GM18517 (cell line): ENCODE data around the gene IFNA8.
"Not testable (repeated sequence)": the region's sequence is repeated elsewhere in the genome, so short reads cannot be mapped to it uniquely, and the experiment has no call there.

Experiments used
- ATAC-seq: cut with Tn5 transposase; IDR thresholded peaks from one replicate; pipeline ENCODE4 v1.9.1; 2021; ENCODE audit warnings: mild to moderate bottlenecking, moderate library complexity; ENCODE audit not compliant: unreplicated experiment

The IFNA8 gene

DNA sequence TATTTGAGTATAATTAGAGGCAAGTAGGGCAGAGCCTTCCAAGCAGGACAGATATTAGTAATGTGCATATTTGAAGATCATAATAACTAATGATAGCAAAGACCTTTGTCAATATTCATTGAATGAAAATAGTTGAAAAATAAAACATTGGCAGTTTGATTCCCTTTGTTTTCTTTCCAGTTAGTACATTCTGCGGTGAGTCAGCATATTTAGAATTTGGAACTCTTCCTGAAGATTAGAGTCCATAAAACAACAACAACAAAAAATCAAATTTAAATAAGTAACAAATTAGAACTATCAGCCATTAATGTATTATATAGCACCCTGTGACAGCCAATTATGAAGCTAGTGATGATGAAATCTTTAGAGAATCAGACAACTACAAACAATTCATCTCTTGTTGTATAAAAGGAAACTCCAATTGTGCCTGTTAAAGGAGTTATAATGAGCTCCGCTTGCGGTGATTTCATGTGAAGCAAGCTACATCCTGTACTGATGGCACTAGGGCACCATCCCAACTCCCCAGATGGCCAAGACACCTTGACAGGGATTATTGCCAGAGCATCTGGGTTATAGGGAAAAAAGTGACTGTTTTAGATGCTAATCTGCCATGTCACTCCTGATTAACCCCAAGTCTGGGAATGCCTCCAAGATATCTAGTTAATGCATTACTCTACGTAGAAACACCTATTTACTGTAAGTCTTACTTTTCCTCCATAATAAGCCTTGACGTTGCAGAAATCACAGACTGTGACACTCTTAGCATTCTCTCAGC is 6.8 kb downstream of the IFNA8 start:
- ATAC-seq = no peak

DNA sequence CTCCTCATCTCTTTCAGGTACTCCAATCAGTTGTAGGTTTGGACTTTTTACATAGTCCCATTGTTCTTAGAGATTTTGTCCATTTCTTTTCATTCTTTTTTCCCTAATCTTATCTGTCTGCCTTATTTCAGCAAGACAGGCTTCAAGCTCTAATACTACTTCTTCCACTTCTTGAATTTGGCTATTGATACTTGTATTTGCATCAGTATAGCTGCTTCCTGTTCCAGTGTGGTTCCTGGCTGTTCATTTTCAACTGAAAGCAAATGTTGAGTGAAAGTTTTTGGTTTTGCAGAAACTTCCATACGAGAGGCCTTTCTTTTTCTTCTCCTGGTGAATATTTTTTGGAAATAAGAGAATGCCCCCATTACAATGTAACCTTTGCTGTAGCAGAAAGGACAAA is 19.3 kb downstream of the IFNA8 start:
- ATAC-seq = peak; percentile 55

GRCh38 chr9:21429191-21429590 is 20.3 kb downstream of the IFNA8 start:
- no peak for ATAC-seq

DNA sequence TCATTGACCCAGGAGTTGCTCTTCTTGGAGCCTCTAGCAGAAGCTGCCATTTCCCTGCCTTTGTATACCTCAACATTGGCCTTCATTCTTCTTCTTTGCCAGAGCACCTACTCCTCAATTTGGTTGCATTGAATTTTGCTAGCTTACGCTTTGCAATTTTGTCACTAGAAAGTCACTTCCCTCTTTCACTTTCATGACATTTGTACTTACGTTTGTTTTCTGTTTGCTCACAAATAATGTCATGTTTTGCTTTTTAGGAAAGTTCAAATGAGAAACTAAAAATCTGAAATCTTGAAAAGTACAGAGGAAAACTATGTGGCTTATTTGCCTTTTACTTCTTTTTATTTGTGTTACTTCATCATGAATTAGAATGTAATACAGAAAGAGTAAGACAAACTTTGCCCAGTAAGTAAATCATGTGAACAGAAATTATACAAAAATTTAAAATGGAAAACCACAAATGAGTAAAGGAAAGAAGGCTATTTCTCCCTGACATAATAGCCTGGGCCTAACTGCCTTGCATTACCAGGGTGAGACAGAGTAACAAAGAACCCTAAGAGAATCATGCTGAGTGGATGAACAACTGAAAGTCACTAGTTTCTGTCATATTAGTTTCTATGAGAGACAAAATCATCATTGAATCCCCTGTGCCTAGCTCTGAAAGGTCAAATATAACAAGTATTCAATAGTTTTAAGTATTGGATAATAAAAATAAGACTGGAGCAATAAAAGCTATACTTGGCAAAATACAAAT is 23.9 kb downstream of the IFNA8 start:
- ATAC-seq = peak; percentile 71

GRCh38 chr9:21434202-21435014 is 25.5 kb downstream of the IFNA8 start:
- ATAC-seq = no peak

GRCh38 chr9:21435015-21435383 is 26.1 kb downstream of the IFNA8 start:
- not testable (repeated sequence) for ATAC-seq

GRCh38 chr9:21440139-21440538 is 31.2 kb downstream of the IFNA8 start, which contains the start of gene IFNA1:
TSS of gene IFNA1 (plus strand) at chr9:21440439. CDS start at chr9:21440508, 69 bp downstream.
- no peak for ATAC-seq

- ATAC-seq = peak; percentile 87
Observed at GRCh38 chr9:21443849-21444625, 35.1 kb downstream of the IFNA8 start.

GRCh38 chr9:21449312-21449711 is 40.4 kb downstream of the IFNA8 start:
- not testable (repeated sequence) for ATAC-seq

DNA sequence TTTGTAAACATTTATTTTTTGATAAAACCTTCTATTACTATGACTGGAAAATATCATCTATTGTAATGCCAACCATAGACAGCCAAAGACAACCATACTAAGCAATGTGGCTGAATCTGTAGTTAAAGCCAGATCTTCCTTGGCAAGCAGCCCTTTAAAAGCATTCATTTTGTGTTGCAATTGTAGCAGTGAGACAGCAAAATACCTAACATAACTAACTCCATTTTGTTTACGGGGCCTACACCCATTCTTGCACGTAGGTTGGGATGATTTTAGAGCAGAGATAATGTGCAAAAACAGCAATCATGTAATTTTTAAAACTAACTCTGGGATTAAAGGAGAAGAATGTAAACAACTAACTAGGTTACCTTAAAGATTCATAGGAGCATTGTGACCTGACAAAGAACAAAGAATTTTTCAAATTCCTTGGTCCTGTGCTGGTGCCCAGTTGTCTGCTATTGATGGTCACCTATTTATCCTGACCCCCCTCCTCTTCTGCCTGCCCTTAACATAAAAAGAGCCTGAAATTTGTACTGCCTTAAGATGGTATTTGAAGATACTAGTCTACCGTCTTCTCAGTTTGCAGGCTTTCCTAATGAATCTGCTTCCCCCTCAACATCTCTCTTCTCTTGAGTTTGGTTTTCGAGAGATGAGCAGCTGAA is 41.9 kb downstream of the IFNA8 start:
- no peak for ATAC-seq

DNA sequence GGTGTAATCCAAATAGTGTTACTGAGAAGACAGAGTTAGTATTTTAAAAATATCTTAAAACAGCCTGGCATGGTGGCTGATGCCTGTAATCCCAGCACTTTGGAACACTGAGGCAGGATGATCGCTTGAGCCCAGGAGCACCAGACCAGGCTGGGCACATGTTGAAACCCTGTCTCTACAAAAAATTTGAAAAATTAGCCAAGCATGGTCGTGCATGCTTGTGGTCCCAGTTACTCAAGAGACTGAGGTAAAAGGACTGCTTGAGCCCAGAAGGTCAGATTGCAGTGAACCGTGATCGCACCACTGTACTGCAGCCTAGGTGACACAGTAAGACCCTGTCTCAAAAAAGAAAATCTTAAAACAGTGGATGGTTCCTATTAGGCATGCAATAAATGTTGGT is 43.8 kb downstream of the IFNA8 start:
- ATAC-seq = no peak

GRCh38 chr9:21454149-21454548 is 45.2 kb downstream of the IFNA8 start:
- no peak for ATAC-seq

GRCh38 chr9:21455320-21455719 is 46.4 kb downstream of the IFNA8 start:
- ATAC-seq = peak; percentile 81
